ENCODE measurements around the gene PET100. TPM values are rescaled to one million over a fixed set of nuclear protein-coding genes. Genes with fewer than 3 reads are reported as not detected.

PET100 gene
- total RNA-seq, 1 donor from 2014 or later = 186 TPM

DNA sequence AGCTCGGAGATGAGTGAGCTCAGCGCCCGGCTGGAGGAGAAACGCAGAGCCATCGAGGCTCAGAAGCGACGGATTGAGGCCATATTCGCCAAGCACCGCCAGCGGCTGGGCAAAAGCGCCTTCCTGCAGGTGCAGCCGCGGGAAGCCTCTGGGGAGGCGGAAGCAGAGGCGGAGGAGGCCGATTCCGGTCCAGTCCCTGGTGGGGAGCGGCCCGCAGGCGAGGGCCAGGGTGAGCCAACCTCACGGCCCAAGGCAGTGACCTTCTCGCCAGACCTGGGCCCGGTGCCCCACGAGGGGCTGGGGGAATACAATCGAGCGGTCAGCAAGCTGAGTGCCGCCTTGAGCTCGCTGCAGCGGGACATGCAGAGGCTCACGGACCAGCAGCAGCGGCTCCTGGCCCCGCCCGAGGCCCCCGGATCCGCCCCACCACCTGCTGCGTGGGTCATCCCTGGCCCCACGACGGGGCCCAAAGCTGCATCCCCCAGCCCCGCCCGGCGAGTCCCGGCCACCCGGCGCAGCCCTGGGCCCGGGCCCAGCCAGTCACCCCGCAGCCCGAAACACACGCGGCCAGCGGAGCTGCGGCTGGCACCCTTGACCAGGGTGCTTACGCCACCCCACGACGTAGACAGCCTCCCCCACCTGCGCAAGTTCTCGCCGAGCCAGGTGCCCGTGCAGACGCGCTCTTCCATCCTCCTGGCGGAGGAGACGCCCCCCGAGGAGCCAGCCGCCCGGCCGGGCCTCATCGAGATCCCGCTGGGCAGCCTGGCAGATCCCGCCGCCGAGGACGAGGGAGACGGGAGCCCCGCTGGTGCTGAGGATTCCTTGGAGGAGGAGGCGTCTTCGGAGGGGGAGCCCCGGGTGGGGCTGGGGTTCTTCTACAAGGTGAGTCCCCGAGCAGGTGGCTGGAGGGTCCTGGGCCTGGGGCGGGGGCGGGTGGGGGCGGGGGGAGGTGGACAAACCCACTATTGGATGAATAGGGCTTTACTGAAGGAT, 17.0 kb upstream of the PET100 start:
- H3K27me3 Mint-ChIP-seq (ENCODE audit: unreplicated experiment) = peaks cover 7% of the 10 kb centered on the region
- H3K9me3 Mint-ChIP-seq (ENCODE audit: unreplicated experiment) = no peaks in the 10 kb centered on the region
- DNase-seq = no peak
- TF ChIP-seq, protein P1, sequence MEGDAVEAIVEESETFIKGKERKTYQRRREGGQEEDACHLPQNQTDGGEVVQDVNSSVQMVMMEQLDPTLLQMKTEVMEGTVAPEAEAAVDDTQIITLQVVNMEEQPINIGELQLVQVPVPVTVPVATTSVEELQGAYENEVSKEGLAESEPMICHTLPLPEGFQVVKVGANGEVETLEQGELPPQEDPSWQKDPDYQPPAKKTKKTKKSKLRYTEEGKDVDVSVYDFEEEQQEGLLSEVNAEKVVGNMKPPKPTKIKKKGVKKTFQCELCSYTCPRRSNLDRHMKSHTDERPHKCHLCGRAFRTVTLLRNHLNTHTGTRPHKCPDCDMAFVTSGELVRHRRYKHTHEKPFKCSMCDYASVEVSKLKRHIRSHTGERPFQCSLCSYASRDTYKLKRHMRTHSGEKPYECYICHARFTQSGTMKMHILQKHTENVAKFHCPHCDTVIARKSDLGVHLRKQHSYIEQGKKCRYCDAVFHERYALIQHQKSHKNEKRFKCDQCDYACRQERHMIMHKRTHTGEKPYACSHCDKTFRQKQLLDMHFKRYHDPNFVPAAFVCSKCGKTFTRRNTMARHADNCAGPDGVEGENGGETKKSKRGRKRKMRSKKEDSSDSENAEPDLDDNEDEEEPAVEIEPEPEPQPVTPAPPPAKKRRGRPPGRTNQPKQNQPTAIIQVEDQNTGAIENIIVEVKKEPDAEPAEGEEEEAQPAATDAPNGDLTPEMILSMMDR (IDR thresholded peaks at IDR 0.05; ENCODE audit: partially characterized antibody, unreplicated experiment) = no peak
- H3K4me3 Mint-ChIP-seq (ENCODE audit: unreplicated experiment) = no peak overlapping the region
- no peaks in the 10 kb centered on the region for H3K4me1 Mint-ChIP-seq (ENCODE audit: low read depth, unreplicated experiment)
- no peaks in the 10 kb centered on the region for H3K36me3 Mint-ChIP-seq (ENCODE audit: unreplicated experiment)
- H3K27ac Mint-ChIP-seq (ENCODE audit: unreplicated experiment) = no peak overlapping the region

- Mint-ChIP-seq H3K4me3 (ENCODE audit: unreplicated experiment) (no peak overlapping the region), H3K36me3 (ENCODE audit: unreplicated experiment) (no peaks in the 10 kb centered on the region), H3K4me1 (ENCODE audit: low read depth, unreplicated experiment) (no peaks in the 10 kb centered on the region), H3K27ac (ENCODE audit: unreplicated experiment) (no peak overlapping the region), H3K27me3 (ENCODE audit: unreplicated experiment) (peaks cover 6% of the 10 kb centered on the region), H3K9me3 (ENCODE audit: unreplicated experiment) (peaks cover 2% of the 10 kb centered on the region)
- no peak for DNase-seq
- TF ChIP-seq, protein P1 (IDR thresholded peaks at IDR 0.05; ENCODE audit: partially characterized antibody, unreplicated experiment) = no peak
Measured at GRCh38 chr19:7614859-7615741, 14.5 kb upstream of the PET100 start.

DNA sequence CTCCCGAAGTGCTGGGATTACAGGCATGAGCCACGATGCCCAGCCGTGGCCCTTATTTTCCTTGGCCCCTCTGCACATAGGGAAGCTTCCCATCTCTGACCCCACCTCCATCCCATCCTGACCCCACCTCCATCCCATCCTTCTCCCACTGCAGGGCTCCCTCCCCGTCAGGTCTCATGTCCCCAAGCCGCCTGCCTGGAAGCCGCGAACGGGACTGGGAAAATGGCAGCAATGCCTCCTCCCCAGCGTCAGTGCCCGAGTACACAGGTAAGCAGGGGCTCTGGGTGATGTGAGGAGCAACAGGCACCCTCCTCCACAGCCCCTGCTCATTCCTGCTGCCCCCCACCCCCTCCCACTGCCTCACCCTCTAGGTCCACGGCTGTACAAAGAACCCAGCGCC, 12.4 kb upstream of the PET100 start:
- H3K27ac Mint-ChIP-seq (ENCODE audit: unreplicated experiment) = no peak overlapping the region
- no peaks in the 10 kb centered on the region for H3K36me3 Mint-ChIP-seq (ENCODE audit: unreplicated experiment)
- peaks cover 7% of the 10 kb centered on the region for H3K9me3 Mint-ChIP-seq (ENCODE audit: unreplicated experiment)
- DNase-seq = no peak
- TF ChIP-seq, protein P1 (IDR thresholded peaks at IDR 0.05; ENCODE audit: partially characterized antibody, unreplicated experiment) = no peak
- H3K27me3 Mint-ChIP-seq (ENCODE audit: unreplicated experiment) = peaks cover 6% of the 10 kb centered on the region
- H3K4me1 Mint-ChIP-seq (ENCODE audit: low read depth, unreplicated experiment) = no peaks in the 10 kb centered on the region
- H3K4me3 Mint-ChIP-seq (ENCODE audit: unreplicated experiment) = no peak overlapping the region

DNA sequence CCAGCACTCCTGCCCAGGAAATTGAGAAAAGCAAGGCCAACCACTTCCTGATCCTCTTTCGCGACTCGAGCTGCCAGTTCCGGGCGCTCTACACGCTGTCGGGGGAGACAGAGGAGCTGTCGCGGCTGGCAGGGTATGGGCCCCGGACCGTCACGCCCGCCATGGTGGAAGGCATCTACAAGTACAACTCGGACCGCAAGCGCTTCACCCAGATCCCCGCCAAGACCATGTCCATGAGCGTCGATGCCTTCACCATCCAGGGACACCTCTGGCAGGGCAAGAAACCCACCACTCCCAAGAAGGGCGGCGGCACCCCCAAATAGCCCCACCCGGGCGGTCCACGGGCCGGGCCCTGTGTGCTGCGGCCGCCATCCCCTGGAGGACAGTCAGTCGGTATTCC, 11.9 kb upstream of the PET100 start:
- TF ChIP-seq, protein P1 (IDR thresholded peaks at IDR 0.05; ENCODE audit: partially characterized antibody, unreplicated experiment) = no peak
- no peak for DNase-seq
- Mint-ChIP-seq H3K9me3 (ENCODE audit: unreplicated experiment) (peaks cover 7% of the 10 kb centered on the region), H3K27me3 (ENCODE audit: unreplicated experiment) (peaks cover 6% of the 10 kb centered on the region), H3K4me1 (ENCODE audit: low read depth, unreplicated experiment) (no peaks in the 10 kb centered on the region), H3K4me3 (ENCODE audit: unreplicated experiment) (no peak overlapping the region), H3K27ac (ENCODE audit: unreplicated experiment) (no peak overlapping the region), H3K36me3 (ENCODE audit: unreplicated experiment) (no peaks in the 10 kb centered on the region)
